Anterior cingulate cortex (tissue), 58 donors: ENCODE results near the gene EFNB3.

Experiments
- DNase-seq, 58 donors: peaks; one replicate each; lab custom pipeline; 2025; lab: John Stamatoyannopoulos, UW

The EFNB3 gene

GRCh38 chr17:7715936-7716886 is 11.2 kb downstream of the EFNB3 start:
- peak in 3 of 58 donors; percentile 12 to 50 (median 44) for DNase-seq

GRCh38 chr17:7716901-7717755 is 12.1 kb downstream of the EFNB3 start, which contains the start of gene DNAH2:
Gene DNAH2, plus strand, starts transcription at chr17:7717744. Its CDS starts 1,991 bp downstream, at chr17:7719735.
- peak in 53 of 58 donors; percentile 34 to 89 (median 73) for DNase-seq

GRCh38 chr17:7717756-7718350 is 12.9 kb downstream of the EFNB3 start:
- DNase-seq: peak in 12 of 58 donors; percentile 6 to 39 (median 23)

GRCh38 chr17:7719661-7720060 is 14.7 kb downstream of the EFNB3 start:
- no peak for DNase-seq

- DNase-seq: peak in 9 of 58 donors; percentile 3 to 54 (median 22)
Measured at GRCh38 chr17:7720125-7720524, 15.1 kb downstream of the EFNB3 start.

GRCh38 chr17:7721612-7722011 is 16.6 kb downstream of the EFNB3 start:
- DNase-seq: no peak

- no peak for DNase-seq
Measured at GRCh38 chr17:7727886-7728285, 22.9 kb downstream of the EFNB3 start.

GRCh38 chr17:7729816-7730215 is 24.8 kb downstream of the EFNB3 start:
- no peak for DNase-seq

- DNase-seq: no peak
Measured at GRCh38 chr17:7732981-7733539, 28.1 kb downstream of the EFNB3 start.

GRCh38 chr17:7737601-7738000 is 32.6 kb downstream of the EFNB3 start:
- DNase-seq: no peak

GRCh38 chr17:7739746-7740145 is 34.7 kb downstream of the EFNB3 start:
- peak in 3 of 58 donors; percentile 4 to 12 (median 9) for DNase-seq

GRCh38 chr17:7740481-7741001 is 35.5 kb downstream of the EFNB3 start:
- no peak for DNase-seq

GRCh38 chr17:7742729-7743128 is 37.7 kb downstream of the EFNB3 start:
- DNase-seq: no peak

GRCh38 chr17:7744416-7744815 is 39.4 kb downstream of the EFNB3 start:
- no peak for DNase-seq

GRCh38 chr17:7745748-7746470 is 40.9 kb downstream of the EFNB3 start:
- no peak for DNase-seq

GRCh38 chr17:7747635-7748071 is 42.7 kb downstream of the EFNB3 start:
- no peak for DNase-seq

- DNase-seq: no peak
Measured at GRCh38 chr17:7748076-7748775, 43.2 kb downstream of the EFNB3 start.

GRCh38 chr17:7750321-7750821 is 45.4 kb downstream of the EFNB3 start:
- no peak for DNase-seq
